Measurements from ENCODE around the gene WDR35.

DNA sequence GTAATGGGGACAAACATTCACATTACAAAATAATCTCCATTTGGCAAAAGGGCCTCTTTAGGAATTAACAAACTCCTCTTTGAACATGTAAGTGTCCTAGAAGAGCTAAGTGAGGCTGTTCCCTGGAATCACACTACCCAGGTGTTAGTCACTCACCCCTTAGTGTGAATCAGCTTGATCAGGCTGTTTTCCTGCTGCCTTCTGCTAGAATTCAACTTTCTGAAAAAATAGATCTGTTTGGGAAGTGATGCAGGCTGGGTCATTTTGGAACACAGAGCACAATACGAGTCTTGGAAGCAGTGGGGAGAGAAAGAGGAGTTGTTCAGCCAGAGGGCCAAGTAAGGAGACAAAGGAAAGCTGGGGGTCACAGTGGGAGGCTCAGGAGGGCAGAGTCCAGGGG is 128.1 kb downstream of the WDR35 start:
- TF ChIP-seq, protein P1, sequence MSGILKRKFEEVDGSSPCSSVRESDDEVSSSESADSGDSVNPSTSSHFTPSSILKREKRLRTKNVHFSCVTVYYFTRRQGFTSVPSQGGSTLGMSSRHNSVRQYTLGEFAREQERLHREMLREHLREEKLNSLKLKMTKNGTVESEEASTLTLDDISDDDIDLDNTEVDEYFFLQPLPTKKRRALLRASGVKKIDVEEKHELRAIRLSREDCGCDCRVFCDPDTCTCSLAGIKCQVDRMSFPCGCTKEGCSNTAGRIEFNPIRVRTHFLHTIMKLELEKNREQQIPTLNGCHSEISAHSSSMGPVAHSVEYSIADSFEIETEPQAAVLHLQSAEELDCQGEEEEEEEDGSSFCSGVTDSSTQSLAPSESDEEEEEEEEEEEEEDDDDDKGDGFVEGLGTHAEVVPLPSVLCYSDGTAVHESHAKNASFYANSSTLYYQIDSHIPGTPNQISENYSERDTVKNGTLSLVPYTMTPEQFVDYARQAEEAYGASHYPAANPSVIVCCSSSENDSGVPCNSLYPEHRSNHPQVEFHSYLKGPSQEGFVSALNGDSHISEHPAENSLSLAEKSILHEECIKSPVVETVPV (CRISPR knock-in tag; IDR thresholded peaks at IDR 0.05) = no peak
- TF ChIP-seq ZC3H10 (CRISPR knock-in tag; IDR thresholded peaks at IDR 0.05) (no peak), ZNF70 (CRISPR knock-in tag; IDR thresholded peaks at IDR 0.05) (no peak), ZFP30 (CRISPR knock-in tag; IDR thresholded peaks at IDR 0.05) (no peak), OSR1 (CRISPR knock-in tag; IDR thresholded peaks at IDR 0.05) (no peak), ARNTL (CRISPR knock-in tag; IDR thresholded peaks at IDR 0.05; ENCODE audit: borderline replicate concordance, low read depth) (no peak), ZNF565 (CRISPR knock-in tag; conservative IDR thresholded peaks at IDR 0.05; ENCODE audit: low read depth) (no peak), TCF4 (CRISPR knock-in tag; IDR thresholded peaks at IDR 0.05; ENCODE audit: borderline replicate concordance) (no peak), ISL1 (CRISPR knock-in tag; IDR thresholded peaks at IDR 0.05) (no peak)
- TF ChIP-seq, protein P2, sequence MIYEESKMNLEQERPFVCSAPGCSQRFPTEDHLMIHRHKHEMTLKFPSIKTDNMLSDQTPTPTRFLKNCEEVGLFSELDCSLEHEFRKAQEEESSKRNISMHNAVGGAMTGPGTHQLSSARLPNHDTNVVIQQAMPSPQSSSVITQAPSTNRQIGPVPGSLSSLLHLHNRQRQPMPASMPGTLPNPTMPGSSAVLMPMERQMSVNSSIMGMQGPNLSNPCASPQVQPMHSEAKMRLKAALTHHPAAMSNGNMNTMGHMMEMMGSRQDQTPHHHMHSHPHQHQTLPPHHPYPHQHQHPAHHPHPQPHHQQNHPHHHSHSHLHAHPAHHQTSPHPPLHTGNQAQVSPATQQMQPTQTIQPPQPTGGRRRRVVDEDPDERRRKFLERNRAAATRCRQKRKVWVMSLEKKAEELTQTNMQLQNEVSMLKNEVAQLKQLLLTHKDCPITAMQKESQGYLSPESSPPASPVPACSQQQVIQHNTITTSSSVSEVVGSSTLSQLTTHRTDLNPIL (CRISPR knock-in tag; IDR thresholded peaks at IDR 0.05; ENCODE audit: low read depth) = no peak
- TF ChIP-seq, protein P3, sequence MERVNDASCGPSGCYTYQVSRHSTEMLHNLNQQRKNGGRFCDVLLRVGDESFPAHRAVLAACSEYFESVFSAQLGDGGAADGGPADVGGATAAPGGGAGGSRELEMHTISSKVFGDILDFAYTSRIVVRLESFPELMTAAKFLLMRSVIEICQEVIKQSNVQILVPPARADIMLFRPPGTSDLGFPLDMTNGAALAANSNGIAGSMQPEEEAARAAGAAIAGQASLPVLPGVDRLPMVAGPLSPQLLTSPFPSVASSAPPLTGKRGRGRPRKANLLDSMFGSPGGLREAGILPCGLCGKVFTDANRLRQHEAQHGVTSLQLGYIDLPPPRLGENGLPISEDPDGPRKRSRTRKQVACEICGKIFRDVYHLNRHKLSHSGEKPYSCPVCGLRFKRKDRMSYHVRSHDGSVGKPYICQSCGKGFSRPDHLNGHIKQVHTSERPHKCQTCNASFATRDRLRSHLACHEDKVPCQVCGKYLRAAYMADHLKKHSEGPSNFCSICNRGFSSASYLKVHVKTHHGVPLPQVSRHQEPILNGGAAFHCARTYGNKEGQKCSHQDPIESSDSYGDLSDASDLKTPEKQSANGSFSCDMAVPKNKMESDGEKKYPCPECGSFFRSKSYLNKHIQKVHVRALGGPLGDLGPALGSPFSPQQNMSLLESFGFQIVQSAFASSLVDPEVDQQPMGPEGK (CRISPR knock-in tag; IDR thresholded peaks at IDR 0.05; ENCODE audit: borderline replicate concordance) = no peak
- TF ChIP-seq, protein P4, sequence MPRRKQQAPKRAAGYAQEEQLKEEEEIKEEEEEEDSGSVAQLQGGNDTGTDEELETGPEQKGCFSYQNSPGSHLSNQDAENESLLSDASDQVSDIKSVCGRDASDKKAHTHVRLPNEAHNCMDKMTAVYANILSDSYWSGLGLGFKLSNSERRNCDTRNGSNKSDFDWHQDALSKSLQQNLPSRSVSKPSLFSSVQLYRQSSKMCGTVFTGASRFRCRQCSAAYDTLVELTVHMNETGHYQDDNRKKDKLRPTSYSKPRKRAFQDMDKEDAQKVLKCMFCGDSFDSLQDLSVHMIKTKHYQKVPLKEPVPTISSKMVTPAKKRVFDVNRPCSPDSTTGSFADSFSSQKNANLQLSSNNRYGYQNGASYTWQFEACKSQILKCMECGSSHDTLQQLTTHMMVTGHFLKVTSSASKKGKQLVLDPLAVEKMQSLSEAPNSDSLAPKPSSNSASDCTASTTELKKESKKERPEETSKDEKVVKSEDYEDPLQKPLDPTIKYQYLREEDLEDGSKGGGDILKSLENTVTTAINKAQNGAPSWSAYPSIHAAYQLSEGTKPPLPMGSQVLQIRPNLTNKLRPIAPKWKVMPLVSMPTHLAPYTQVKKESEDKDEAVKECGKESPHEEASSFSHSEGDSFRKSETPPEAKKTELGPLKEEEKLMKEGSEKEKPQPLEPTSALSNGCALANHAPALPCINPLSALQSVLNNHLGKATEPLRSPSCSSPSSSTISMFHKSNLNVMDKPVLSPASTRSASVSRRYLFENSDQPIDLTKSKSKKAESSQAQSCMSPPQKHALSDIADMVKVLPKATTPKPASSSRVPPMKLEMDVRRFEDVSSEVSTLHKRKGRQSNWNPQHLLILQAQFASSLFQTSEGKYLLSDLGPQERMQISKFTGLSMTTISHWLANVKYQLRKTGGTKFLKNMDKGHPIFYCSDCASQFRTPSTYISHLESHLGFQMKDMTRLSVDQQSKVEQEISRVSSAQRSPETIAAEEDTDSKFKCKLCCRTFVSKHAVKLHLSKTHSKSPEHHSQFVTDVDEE (CRISPR knock-in tag; IDR thresholded peaks at IDR 0.05) = no peak
